Activated CD4-positive, alpha-beta T cell treated with anti-CD3 and anti-CD28 coated beads for 1 hour (primary cell): ENCODE measurements around the gene SPI1.
"Not testable (repeated sequence)": the region's sequence is repeated elsewhere in the genome, so short reads cannot be mapped to it uniquely, and the experiment has no call there.

ENCODE experiments used
- DNase-seq: peaks from one replicate; pipeline ENCODE4 v3.0.0-alpha.2; 2020

SPI1 gene

GRCh38 chr11:47316501-47316900 is 61.8 kb downstream of the SPI1 start:
- DNase-seq: not testable (repeated sequence)

- no peak for DNase-seq
Observed at GRCh38 chr11:47314992-47315391, 63.4 kb downstream of the SPI1 start.

DNA sequence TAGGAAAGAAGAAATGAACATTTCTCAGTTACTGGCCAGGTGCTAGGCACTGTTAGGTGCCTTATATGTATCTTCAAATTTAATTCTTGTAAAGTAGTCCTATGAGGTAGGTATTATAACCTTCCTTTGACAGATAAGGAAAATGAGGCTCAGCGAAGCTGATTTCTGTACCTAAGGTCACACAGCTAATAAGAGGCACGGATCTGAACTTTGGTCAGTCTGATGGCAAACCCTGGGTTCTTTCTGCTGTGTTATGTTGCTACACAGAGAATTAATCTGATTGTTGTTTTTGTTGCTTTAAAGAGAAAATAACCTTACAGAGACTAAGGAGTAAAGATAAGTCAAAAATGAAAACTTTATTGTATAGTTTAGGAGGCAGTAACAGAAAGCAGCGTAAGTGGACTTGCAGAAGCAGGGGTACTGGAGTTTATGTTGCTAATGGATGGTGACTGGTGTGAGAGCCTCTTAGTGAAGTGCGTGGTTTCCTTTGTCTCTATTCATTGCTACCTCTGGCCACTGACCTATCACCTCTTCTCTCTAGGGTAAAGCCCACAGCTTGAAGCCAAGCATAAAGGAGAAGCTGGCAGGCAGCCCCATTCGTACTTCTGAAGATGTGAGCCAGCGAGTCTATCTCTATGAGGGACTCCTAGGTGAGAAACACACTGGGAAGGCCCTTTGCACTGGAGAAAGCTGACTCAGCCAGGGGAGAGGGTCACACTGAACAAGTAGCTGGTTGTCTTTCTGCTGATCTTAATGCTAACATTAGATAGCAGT is 70.1 kb downstream of the SPI1 start:
- no peak for DNase-seq

- DNase-seq: no peak
Observed at GRCh38 chr11:47306484-47306844, 71.9 kb downstream of the SPI1 start.

GRCh38 chr11:47305734-47306483 is 72.4 kb downstream of the SPI1 start:
- DNase-seq: no peak
